Embryonic facial prominence (tissue), 1 donor: ENCODE data around the gene PIAS2.

Experiments used
- DNase-seq: peaks from one replicate; pipeline ENCODE4 v3.0.0-alpha.2; 2016; ENCODE audit errors: extremely low spot score

Gene PIAS2

GRCh38 chr18:46764586-46764985 is 152.7 kb downstream of the PIAS2 start:
- no peak for DNase-seq

GRCh38 chr18:46761059-46761769 is 156.1 kb downstream of the PIAS2 start:
- DNase-seq, result no peak

DNA sequence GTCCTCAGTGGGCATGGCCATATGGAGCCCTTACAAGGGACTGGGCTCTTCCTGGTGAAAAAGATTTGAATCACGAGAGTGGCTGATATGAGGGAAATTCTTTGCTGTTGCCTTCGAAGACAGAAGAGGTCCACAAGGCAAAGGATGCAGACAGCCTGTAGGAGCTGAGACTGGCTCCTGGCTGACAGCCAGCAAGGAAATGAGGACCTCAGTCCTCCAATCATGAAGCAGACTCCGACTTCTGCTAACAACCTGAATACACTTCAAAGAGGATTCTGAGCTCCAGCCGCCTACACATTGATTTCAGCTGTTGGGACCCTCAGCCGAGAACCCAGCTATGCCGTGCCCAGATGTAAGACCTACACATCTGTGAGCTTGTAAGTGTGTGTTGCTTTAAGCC is 157.4 kb downstream of the PIAS2 start:
- no peak for DNase-seq

DNA sequence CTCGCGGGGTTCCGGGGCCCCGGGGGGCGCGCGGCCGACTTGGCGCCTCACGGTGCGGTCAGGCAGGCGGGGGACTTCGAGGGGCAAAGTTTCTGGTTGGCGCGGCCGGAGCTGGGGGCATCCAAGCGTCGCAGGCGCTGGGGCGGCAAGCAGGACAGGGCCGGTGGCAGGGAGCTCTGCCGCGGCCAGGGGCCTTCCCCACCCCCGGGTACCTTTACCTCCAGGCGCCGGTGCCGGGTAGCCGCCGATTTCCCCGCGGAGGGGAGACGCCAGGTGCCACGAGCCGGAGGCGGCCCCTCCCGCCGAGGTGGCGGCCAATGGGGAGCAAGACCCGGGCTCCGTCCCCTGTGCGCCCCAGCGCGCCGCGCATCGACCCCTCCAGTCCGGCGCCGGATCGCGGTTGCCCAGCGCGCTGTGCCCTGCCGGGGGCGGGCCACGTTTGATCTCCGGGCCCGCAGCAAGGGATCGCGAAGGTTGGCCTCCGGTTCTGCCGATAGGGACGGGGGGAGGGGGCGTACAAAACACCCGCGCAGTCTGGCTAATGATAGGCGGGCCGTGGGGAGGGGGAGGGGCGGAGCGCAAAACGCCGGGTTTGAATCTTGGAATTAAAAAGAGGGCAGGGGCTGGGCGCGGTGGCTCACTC is 160.6 kb downstream of the PIAS2 start, which contains the start of gene ST8SIA5:
TSS of gene ST8SIA5 (minus strand) at position 495 of the 643 bp plus-strand sequence. CDS start 545 bp downstream, outside the sequence.
- DNase-seq, result no peak

GRCh38 chr18:46756025-46756558 is 161.2 kb downstream of the PIAS2 start:
- DNase-seq, result no peak

DNA sequence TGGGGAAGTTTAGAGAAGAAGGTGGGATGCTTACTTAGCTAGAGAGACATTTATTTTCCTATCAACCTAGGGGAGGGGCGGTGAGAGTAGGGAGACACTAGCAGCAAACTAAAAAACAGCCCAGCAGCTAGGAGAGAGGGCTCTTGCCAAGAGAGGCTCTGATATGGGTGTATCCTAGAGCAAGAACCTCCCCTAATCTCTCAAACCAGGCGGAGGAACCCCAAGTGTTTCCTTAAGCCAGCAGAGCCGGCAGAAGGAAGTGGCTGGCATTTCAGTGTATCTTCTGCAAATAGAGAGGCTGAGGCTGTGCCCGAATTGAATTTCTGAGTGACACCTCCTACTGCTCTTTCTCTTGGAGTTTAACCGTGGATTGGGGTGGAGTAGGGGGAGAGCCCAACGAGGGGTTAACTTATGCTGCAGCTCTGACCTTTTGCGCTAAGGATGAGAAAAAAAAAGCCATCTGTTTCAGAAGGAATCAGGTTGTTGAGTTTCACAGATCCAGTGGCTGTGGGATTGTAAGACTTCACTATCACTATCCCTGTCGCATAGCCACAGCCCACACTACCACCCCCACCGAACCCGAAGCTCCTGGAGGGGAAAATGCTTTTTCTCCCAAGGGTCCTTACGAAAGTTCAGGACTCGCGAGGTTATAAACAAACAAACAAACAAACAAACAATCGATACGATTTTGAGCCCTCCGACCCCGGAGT is 161.8 kb downstream of the PIAS2 start:
- no peak for DNase-seq

DNA sequence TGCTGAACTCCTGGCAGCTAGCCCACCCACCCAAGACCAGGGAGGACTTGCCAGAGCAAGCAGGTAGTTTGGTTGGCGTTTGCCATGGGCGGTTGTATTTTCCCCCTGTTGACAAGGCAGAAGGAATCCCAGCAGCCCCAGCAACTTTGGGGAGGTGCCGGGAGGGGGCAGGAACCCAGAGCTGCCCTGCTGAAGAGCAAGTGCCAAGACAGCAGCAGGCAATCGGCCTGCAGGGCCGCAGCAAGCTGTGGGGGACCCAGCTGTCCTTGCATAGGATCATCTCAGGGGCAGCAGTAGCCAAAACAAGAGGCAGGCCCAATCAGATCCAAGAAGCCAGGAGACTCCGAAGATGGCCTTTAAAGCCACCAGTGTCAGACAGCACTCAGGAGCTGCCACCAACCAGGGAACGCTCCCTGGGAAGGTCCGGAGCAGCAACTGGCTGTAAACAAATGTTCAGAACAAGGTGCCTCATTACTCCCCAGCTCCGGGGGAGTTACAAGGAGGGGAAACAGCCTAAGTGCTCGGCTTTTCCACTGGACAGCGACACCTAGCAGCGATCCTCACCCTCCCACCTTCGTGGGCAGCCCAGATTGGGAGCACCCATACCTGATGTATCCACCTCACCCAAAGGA is 162.5 kb downstream of the PIAS2 start:
- no peak for DNase-seq

DNA sequence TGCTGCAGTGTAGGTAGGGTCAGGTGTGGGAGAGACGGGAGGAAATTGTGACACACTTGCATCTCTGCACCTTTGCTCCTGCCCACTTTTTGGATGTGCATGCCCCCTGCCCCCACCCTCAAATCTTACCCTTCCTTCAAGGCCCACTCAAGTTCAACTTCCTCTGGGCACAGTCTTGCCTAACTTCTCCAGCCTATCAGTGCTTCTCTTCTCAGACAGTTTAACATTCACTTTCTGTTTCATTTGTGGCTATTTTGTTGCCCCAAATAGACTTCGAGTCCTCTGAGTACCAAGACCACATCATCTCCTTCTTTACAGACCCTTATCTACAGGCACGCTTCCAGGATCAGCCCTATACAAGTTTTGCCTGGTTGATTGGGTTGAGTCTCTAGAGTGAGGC is 163.1 kb downstream of the PIAS2 start:
- DNase-seq, result no peak
